Astrocyte of the cerebellum (primary cell): Measurements from ENCODE around the gene KERA.

Source experiments
- DNase-seq: peaks from one replicate; pipeline ENCODE4 v3.0.0-alpha.2; 2011; ENCODE audit warnings: low read depth
- H3K4me3 ChIP-seq: 2 replicates; pipeline ENCODE4 v1.5.1; 2011; ENCODE audit warnings: mild to moderate bottlenecking, low read depth, low read length, moderate library complexity
- in situ Hi-C: cut with HindIII; loops from 2 replicates; pipeline ENCODE4 v1.10.0; 2017; ENCODE audit warnings: low sequenced_read_pairs
- TF ChIP-seq, protein P1 (sequence below): IDR thresholded peaks from 2 replicates; pipeline ENCODE4 v1.5.1; 2012; ENCODE audit warnings: low read length, low read depth, moderate library complexity, mild to moderate bottlenecking; ENCODE audit errors: missing control alignments

KERA gene

DNA sequence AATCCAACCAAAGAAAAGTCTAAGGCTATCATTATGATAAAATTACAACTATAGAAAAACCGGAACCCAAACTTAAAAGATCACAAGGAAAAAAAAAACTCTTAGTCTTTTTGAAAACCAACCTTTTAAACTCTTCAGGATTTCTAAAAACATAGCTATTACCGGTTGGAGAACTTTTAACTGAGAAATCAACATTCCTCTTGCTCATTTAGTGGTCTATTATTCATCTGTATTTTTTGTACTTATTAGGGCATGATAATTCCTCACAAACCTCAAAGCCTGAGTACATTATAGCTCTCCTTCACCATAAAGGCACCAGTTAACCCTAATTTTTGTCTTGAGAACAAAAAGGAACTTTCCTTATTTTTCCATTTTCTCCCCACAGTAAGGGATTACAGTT is 43.1 kb upstream of the KERA start:
- TF ChIP-seq, protein P1, sequence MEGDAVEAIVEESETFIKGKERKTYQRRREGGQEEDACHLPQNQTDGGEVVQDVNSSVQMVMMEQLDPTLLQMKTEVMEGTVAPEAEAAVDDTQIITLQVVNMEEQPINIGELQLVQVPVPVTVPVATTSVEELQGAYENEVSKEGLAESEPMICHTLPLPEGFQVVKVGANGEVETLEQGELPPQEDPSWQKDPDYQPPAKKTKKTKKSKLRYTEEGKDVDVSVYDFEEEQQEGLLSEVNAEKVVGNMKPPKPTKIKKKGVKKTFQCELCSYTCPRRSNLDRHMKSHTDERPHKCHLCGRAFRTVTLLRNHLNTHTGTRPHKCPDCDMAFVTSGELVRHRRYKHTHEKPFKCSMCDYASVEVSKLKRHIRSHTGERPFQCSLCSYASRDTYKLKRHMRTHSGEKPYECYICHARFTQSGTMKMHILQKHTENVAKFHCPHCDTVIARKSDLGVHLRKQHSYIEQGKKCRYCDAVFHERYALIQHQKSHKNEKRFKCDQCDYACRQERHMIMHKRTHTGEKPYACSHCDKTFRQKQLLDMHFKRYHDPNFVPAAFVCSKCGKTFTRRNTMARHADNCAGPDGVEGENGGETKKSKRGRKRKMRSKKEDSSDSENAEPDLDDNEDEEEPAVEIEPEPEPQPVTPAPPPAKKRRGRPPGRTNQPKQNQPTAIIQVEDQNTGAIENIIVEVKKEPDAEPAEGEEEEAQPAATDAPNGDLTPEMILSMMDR, result no peak
- in situ Hi-C loops, result no loop called here
- H3K4me3 ChIP-seq, result no peak overlapping the region
- peak; percentile 71 for DNase-seq

DNA sequence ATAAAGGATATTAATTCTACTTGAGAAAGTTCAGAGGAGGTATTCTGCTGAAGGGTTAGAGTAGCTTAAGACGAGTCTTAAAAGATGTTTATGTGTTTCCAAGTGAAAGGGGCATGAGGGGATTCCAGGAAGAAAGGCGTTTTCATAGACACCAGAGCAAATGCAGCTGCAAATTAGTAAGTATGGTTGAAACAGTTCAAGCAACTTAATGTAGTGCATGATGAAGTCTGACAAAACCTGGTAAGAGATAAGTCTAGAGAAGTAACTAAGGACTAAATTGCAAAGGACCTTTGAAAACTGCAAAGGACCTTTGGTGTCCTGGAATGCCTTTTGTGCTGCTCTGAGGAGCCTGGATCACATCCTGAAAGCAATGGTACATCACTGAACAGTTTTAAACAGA is 42.0 kb upstream of the KERA start:
- in situ Hi-C loops, result no loop called here
- TF ChIP-seq, protein P1, result no peak
- DNase-seq, result no peak
- no peak overlapping the region for H3K4me3 ChIP-seq

GRCh38 chr12:91099341-91099740 is 41.5 kb upstream of the KERA start:
- H3K4me3 ChIP-seq, result no peak overlapping the region
- TF ChIP-seq, protein P1, result no peak
- in situ Hi-C loops, result no loop called here
- DNase-seq, result no peak

DNA sequence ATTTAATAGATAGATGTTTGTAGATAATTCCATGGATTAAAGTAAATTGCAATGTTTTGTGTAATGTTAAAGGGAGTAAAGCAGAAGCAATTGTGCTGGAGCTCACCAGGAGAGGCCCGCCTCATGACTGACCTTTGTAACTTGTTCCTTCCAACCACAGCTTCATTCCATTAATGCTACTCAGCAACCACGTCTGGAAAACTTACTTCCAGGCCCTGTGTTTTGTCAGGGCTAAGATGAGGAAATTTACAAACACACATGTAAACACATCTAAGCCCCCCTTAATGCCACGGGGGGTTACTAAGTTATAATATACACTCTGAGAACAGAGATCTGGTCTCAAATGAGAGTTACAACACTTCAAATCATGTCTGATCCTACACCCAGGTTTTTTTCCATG is 41.1 kb upstream of the KERA start:
- TF ChIP-seq, protein P1, result no peak
- DNase-seq, result peak; percentile 93
- no peak overlapping the region for H3K4me3 ChIP-seq
- in situ Hi-C loops, result no loop called here

GRCh38 chr12:91098461-91098860 is 40.6 kb upstream of the KERA start:
- TF ChIP-seq, protein P1, result no peak

DNA sequence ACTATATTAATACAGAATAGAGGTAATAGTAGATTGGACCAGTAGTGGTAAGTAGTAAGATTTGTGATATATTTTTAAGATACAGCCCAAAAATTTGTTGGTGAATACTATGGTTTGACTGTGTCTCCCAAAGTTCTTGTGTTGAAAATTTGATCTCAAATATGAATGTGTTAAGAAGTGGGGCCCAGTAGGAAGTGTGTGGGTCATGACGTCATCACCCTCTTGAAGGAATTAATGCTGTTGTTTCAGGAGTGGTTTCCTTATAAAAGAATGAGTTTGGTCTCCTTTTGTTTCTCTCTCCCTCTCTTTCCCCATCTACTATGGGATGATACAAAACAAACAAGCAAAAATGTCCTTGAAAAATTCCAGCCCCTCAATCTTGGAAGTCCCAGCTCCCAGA is 37.1 kb upstream of the KERA start:
- in situ Hi-C loops, result no loop called here
- TF ChIP-seq, protein P1, result no peak

More at GRCh38 chr12:91098461-91098860, 40.6 kb upstream of the KERA start:
- DNase-seq, result no peak
- H3K4me3 ChIP-seq, result no peak overlapping the region
- in situ Hi-C loops, result no loop called here

More for the DNA sequence above, 37.1 kb upstream of the KERA start:
- no peak for DNase-seq
- H3K4me3 ChIP-seq, result no peak overlapping the region
